ENCODE data around the gene MAP1LC3B2.

GRCh38 chr12:116565963-116566362 is 6.8 kb downstream of the MAP1LC3B2 start:
- TF ChIP-seq CTCF (IDR thresholded peaks at IDR 0.05; ENCODE audit: poor library complexity), result no peak
- TF ChIP-seq EZH2phosphoT487 (IDR thresholded peaks at IDR 0.05; ENCODE audit: low read depth, severe bottlenecking, unreplicated experiment), result no peak
- TF ChIP-seq EZH2 (IDR thresholded peaks at IDR 0.05; ENCODE audit: borderline replicate concordance), result no peak

Measured in hepatocyte (in vitro differentiated cells).